Cardiac muscle cell (in vitro differentiated cells and primary cell): ENCODE results near the gene MOSPD2. TPM values are rescaled to one million over a fixed set of nuclear protein-coding genes. Genes with fewer than 3 reads are reported as not detected.

Source experiments
- DNase-seq, 2 donors: peaks; one replicate each; pipeline versions ENCODE4 v3.0.0 to v3.0.0-alpha.2; 2010 to 2017; ENCODE audit warnings: low read depth in 1 of 2, low spot score in 1 of 2
- H3K27ac ChIP-seq: fragments of 200-600 bp; sonication (generic); 2 replicates; pipeline ENCODE4 v1.5.1; 2016
- H3K27me3 ChIP-seq: fragments of 200-600 bp; sonication (generic); 2 replicates; pipeline ENCODE4 v1.6.0; 2016; ENCODE audit warnings: control low read depth
- H3K36me3 ChIP-seq: fragments of 200-600 bp; sonication (generic); 2 replicates; pipeline ENCODE4 v1.5.1; 2016; ENCODE audit warnings: control low read depth
- H3K4me1 ChIP-seq: fragments of 200-600 bp; sonication (generic); 2 replicates; pipeline ENCODE4 v1.8.1; 2017; ENCODE audit warnings: low read depth, mild to moderate bottlenecking, mixed run types
- H3K4me3 ChIP-seq: fragments of 200-600 bp; sonication (generic); 2 replicates; pipeline ENCODE4 v1.5.1; 2016; ENCODE audit warnings: mild to moderate bottlenecking
- H3K9me3 ChIP-seq: fragments of 200-600 bp; sonication (generic); 2 replicates; pipeline ENCODE4 v1.5.1; 2017; ENCODE audit warnings: low read depth, mild to moderate bottlenecking, control low read depth
- CTCF ChIP-seq: IDR thresholded peaks from 2 replicates; pipeline ENCODE4 v1.5.1; 2012; ENCODE audit warnings: low read depth, mild to moderate bottlenecking, low read length
- polyA plus RNA-seq: library from polyadenylated mRNA; unstranded; fragments of >200 nt; fragmentation: Nextera tagmentation; extraction: Ambion mirVana; gene quantifications from 2 replicates; pipeline ENCODE4 v1.2.1, GENCODE V29; 2016
- total RNA-seq: library from RNA; depleted of rRNA; stranded (reverse); fragments of >200 nt; gene quantifications from 2 replicates; pipeline ENCODE4 v1.2.3, GENCODE V29; 2016

The MOSPD2 gene
- total and polyA plus RNA-seq, 2 experiments from 2014 or later = 5.8 to 10.3 TPM

DNA sequence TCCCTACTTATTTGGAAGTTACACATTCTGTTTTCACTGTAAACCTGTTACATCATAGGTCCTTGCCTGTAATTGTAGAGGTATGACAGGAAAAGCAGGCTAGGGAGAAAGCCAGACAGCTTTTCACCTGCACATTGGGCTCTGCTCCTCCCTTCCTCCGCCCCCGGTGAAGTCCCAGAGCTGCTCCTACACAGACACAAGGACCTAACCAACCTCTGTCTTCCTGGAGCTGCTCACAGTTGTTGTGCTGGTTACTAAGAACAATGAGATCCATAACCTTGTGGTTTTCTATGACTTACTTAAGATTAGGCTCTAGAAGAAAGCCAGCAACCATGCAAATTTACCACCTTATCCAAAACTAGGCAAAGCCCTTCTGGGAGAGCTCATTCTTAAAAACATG lies 40.0 kb downstream of the MOSPD2 start:
- peak in 1 of 2 donors; percentile 27 for DNase-seq
- H3K4me1 ChIP-seq = no peaks in the 10 kb centered on the region
- H3K27ac ChIP-seq = no peak overlapping the region
- H3K27me3 ChIP-seq = no peaks in the 10 kb centered on the region
- no peaks in the 10 kb centered on the region for H3K9me3 ChIP-seq
- H3K4me3 ChIP-seq = no peak overlapping the region
- no peaks in the 10 kb centered on the region for H3K36me3 ChIP-seq
- TF ChIP-seq CTCF = no peak

DNA sequence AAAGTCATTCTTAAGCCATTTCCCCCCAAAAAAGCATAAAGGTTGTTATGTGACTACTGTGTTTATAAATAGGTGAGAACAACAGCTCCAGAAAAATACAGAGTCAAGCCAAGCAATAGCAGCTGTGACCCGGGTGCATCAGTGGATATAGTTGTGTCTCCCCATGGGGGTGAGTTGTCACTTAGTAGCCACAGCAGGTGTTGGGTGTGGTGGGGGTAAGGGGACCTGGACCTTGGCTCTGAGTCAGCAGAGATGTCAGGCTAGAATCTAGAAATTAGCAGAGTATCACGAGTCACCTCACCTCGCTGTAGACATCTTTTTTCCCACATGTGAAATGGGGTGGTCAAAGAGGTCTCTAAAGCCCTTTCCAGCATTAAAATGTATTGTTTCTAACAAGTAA lies 42.4 kb downstream of the MOSPD2 start:
- H3K9me3 ChIP-seq = no peaks in the 10 kb centered on the region
- no peaks in the 10 kb centered on the region for H3K27me3 ChIP-seq
- no peak overlapping the region for H3K27ac ChIP-seq
- H3K36me3 ChIP-seq = no peaks in the 10 kb centered on the region
- no peak for TF ChIP-seq CTCF
- no peak overlapping the region for H3K4me3 ChIP-seq
- H3K4me1 ChIP-seq = no peaks in the 10 kb centered on the region
- DNase-seq = no peak

DNA sequence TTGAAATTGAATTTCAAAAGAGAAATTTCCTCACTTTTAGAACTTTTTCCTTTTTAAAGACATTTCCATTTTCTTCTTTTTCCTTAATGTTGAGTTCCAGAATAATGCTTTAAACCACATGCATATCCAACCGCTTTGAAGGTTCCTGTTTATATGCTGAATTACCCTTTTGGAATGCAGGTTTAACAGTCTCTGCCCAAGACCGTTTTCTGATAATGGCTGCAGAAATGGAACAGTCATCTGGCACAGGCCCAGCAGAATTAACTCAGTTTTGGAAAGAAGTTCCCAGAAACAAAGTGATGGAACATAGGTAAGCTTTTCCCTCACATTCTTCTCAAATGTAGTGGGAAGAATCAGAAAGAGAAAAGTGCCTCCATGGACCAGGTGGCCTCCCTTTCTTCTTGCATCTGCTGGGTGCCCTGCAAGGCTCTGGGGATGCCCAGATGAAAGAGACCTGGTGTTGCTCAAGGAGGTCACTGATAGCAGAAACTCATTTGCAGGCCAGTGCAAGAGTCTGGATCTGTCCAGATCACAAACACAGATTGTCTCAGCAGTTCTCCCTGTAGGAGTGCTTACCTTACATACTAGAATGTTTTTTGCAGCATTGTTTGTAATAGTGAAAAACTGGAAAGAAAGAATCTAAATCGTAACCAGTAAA lies 42.9 kb downstream of the MOSPD2 start:
- no peak overlapping the region for H3K4me3 ChIP-seq
- no peaks in the 10 kb centered on the region for H3K4me1 ChIP-seq
- peak in 1 of 2 donors; percentile 56 for DNase-seq
- no peak overlapping the region for H3K27ac ChIP-seq
- TF ChIP-seq CTCF = no peak
- no peaks in the 10 kb centered on the region for H3K27me3 ChIP-seq
- H3K9me3 ChIP-seq = no peaks in the 10 kb centered on the region
- H3K36me3 ChIP-seq = no peaks in the 10 kb centered on the region

DNA sequence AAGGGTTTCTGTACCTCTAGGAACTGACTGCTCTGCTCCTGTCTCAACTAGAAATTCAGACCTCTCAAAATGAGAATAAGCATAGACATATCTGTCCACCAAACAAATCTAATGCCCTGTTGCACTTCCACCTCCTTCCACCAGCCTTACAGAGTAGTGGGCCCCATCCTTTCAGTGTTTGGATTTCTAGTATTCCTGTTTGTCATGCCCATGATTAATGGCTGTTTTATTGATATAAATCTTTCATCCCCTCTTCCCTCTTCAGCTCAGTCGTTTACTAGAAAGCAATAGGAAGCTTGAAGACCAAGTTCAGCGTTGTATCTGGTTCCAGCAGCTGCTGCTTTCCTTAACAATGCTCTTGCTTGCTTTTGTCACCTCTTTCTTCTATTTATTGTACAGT lies 46.2 kb downstream of the MOSPD2 start:
- Histone ChIP-seq H3K9me3 (no peaks in the 10 kb centered on the region), H3K4me1 (peaks cover 4% of the 10 kb centered on the region), H3K27ac (no peak overlapping the region), H3K36me3 (no peaks in the 10 kb centered on the region), H3K4me3 (no peak overlapping the region), H3K27me3 (no peaks in the 10 kb centered on the region)
- DNase-seq = no peak
- TF ChIP-seq CTCF = no peak

- H3K36me3 ChIP-seq = no peaks in the 10 kb centered on the region
- peaks cover 4% of the 10 kb centered on the region for H3K4me1 ChIP-seq
- TF ChIP-seq CTCF = no peak
- no peak overlapping the region for H3K4me3 ChIP-seq
- H3K27me3 ChIP-seq = no peaks in the 10 kb centered on the region
- no peak overlapping the region for H3K27ac ChIP-seq
- no peak for DNase-seq
- H3K9me3 ChIP-seq = no peaks in the 10 kb centered on the region
These were observed 47.0 kb downstream of the MOSPD2 start for GRCh38 chrX:14920196-14920595.
